Neural crest cell (in vitro differentiated cells): ENCODE results near the gene PPM1D. TPM values are rescaled to one million over a fixed set of nuclear protein-coding genes. Genes with fewer than 3 reads are reported as not detected.

Experiments
- DNase-seq: peaks from one replicate; pipeline ENCODE4 v3.0.0; 2021; ENCODE audit warnings: low read depth, mixed read lengths, low spot score
- H3K27ac Mint-ChIP-seq: one replicate; pipeline ENCODE4 v1.8.0; 2021; ENCODE audit warnings: mild to moderate bottlenecking, mixed read lengths; ENCODE audit not compliant: unreplicated experiment
- H3K27me3 Mint-ChIP-seq: 2 replicates; pipeline ENCODE4 v1.8.0; 2021; ENCODE audit warnings: low read depth, mild to moderate bottlenecking, mixed read lengths
- H3K36me3 Mint-ChIP-seq: 2 replicates; pipeline ENCODE4 v1.8.0; 2021; ENCODE audit warnings: low read depth, mild to moderate bottlenecking, mixed read lengths
- H3K4me1 Mint-ChIP-seq: 2 replicates; pipeline ENCODE4 v1.8.0; 2021; ENCODE audit warnings: mixed read lengths
- H3K4me3 Mint-ChIP-seq: one replicate; pipeline ENCODE4 v1.8.0; 2021; ENCODE audit warnings: mild to moderate bottlenecking, mixed read lengths
- H3K9me3 Mint-ChIP-seq: 2 replicates; pipeline ENCODE4 v1.8.0; 2021; ENCODE audit warnings: mixed read lengths
- CTCF ChIP-seq: fragments of 200-600 bp; sonication (generic); conservative IDR thresholded peaks from 2 replicates; pipeline ENCODE4 v1.5.0; 2021; ENCODE audit warnings: antibody characterized with exemption, mild to moderate bottlenecking
- total RNA-seq: library from RNA; stranded (reverse); gene quantifications from 2 replicates; pipeline ENCODE4 v1.2.1, GENCODE V29; 2021

Gene PPM1D
- total RNA-seq, 1 donor from 2014 or later = 23.8 TPM

DNA sequence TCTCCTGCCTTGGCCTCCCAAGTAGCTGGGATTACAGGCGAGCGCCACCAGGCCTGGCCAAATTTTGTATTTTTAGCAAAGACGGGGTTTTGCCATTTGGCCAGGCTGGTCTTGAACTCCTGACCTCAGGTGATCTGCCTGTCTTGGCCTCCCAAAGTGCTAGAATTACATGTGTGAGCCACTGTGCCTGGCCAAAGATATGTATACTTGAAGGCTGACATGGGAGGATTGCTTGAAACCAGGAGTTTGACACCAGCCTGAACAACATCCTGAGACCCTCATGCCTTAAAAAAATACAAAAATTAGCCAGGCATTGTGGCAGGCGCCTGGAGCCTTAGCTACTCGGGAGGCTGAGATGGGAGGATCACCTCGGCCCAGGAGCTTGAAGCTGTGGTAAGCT is 80.8 kb downstream of the PPM1D start:
- Mint-ChIP-seq H3K4me3 (no peak overlapping the region), H3K4me1 (peaks cover 21% of the 10 kb centered on the region), H3K27ac (no peak overlapping the region), H3K36me3 (no peaks in the 10 kb centered on the region), H3K9me3 (no peaks in the 10 kb centered on the region), H3K27me3 (no peaks in the 10 kb centered on the region)
- TF ChIP-seq CTCF = no peak
- no peak for DNase-seq

- Mint-ChIP-seq H3K27me3 (no peaks in the 10 kb centered on the region), H3K9me3 (no peaks in the 10 kb centered on the region), H3K36me3 (no peaks in the 10 kb centered on the region), H3K4me3 (no peak overlapping the region), H3K27ac (no peak overlapping the region), H3K4me1 (no peaks in the 10 kb centered on the region)
- DNase-seq = no peak
- no peak for TF ChIP-seq CTCF
These were observed 85.4 kb downstream of the PPM1D start for GRCh38 chr17:60685437-60685836.

DNA sequence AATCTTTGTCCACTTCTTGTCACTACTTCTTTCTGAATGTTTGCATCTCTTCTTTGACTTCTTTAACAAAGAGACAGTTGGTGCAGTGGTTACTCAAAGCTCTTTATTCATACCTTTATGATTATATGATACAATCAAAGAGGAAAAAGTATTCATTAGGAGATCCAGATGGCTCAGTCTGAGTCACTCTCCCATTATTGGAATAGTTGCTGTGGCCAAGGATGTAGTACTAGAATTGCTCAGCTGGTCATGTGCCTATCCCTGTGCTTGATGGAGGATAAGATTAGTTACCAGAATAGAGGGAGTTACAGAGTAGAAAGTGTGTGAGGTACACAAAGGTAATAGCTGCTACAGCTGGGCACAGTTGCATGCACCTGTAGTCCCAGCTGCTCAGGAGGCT is 96.0 kb downstream of the PPM1D start:
- Mint-ChIP-seq H3K27me3 (no peaks in the 10 kb centered on the region), H3K4me1 (no peaks in the 10 kb centered on the region), H3K9me3 (no peaks in the 10 kb centered on the region), H3K27ac (no peak overlapping the region), H3K4me3 (no peak overlapping the region), H3K36me3 (no peaks in the 10 kb centered on the region)
- no peak for TF ChIP-seq CTCF
- no peak for DNase-seq

DNA sequence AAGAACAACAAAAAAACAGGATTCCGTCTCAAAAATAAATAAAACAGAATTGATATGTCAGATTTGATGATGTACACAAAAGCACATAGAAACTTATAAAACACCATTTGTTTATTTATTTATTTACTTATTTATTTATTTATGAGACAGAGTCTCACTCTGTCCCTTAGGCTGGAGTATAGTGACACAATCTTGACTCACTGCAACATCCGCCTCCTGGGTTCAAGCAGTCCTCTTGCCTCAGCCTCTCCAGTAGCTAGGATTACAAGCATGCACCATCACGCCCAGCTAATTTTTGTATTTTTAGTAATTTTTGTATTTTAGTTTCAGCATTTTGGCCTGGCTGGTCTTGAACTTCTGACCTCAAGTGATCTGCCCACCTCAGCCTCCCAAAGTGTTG is 99.1 kb downstream of the PPM1D start:
- Mint-ChIP-seq H3K27me3 (no peaks in the 10 kb centered on the region), H3K9me3 (no peaks in the 10 kb centered on the region), H3K36me3 (no peaks in the 10 kb centered on the region), H3K4me3 (no peak overlapping the region), H3K4me1 (no peaks in the 10 kb centered on the region), H3K27ac (no peak overlapping the region)
- no peak for DNase-seq
- TF ChIP-seq CTCF = no peak

DNA sequence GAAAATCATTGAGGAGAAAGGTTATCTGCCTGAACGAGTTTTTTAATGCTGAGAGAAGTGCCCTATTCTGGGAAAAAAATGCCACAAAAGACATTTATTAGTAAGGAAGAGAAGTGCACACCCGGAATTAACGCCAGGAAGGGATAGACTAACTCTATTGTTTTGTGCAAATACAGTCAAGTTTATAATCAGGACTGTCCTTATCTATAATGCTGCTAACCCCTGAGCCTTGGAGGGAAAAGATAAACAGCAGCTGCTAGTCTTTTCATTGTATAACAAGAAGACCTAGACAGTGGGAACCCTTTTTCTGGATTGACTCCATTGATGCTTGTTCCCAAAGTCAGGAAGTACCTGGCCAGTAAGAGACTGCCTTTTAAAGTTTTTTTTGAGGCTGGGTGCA is 104.2 kb downstream of the PPM1D start:
- Mint-ChIP-seq H3K36me3 (no peaks in the 10 kb centered on the region), H3K27ac (no peak overlapping the region), H3K4me1 (no peaks in the 10 kb centered on the region), H3K9me3 (no peaks in the 10 kb centered on the region), H3K27me3 (no peaks in the 10 kb centered on the region), H3K4me3 (no peak overlapping the region)
- DNase-seq = no peak
- no peak for TF ChIP-seq CTCF

DNA sequence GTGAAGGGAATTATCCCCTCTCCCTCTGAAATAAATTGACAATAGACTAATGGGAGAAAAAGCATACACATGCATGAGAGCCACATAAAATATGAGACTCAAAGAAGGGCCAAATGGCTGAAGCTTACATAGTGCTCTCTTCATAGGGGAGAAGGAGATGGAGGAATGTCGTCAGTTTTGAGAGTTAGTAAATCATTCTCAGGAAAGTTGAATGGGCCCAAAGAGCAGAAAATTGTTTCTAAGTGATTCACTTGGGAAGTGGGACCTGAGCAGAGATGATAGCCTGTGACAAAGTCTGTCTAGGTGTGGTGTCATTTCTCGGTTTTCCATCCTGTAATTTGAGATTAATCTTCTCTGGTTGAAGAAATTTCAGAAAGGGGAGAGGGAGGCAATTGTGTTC is 112.7 kb downstream of the PPM1D start:
- no peak overlapping the region for H3K4me3 Mint-ChIP-seq
- no peaks in the 10 kb centered on the region for H3K9me3 Mint-ChIP-seq
- H3K27me3 Mint-ChIP-seq = no peaks in the 10 kb centered on the region
- no peaks in the 10 kb centered on the region for H3K4me1 Mint-ChIP-seq
- H3K36me3 Mint-ChIP-seq = no peaks in the 10 kb centered on the region
- DNase-seq = no peak
- no peak overlapping the region for H3K27ac Mint-ChIP-seq
- no peak for TF ChIP-seq CTCF
